SU-DHL-6 (cell line): ENCODE data around the gene FBXO41.

Source experiments
- H2AFZ ChIP-seq: fragments of 200-600 bp; sonication (generic); 2 replicates; pipeline ENCODE4 v1.6.1; 2014; ENCODE audit warnings: low read depth, mild to moderate bottlenecking, moderate library complexity, mixed read lengths, antibody characterized with exemption, low read length; ENCODE audit not compliant: severe bottlenecking
- H3F3A ChIP-seq: fragments of 200-600 bp; shearing (Covaris generic); 2 replicates; pipeline ENCODE4 v1.6.0; 2016; ENCODE audit warnings: antibody characterized with exemption, mild to moderate bottlenecking; ENCODE audit not compliant: insufficient read depth
- H3K27ac ChIP-seq: fragments of 200-600 bp; sonication (generic); 2 replicates; pipeline ENCODE4 v1.5.1; 2016; ENCODE audit warnings: low read depth, mild to moderate bottlenecking, low read length, moderate library complexity, mixed read lengths
- H3K27me3 ChIP-seq: fragments of 200-600 bp; sonication (generic), shearing (Covaris generic); 2 replicates; pipeline ENCODE4 v1.6.0; 2014; ENCODE audit warnings: mild to moderate bottlenecking, low read length
- H3K36me3 ChIP-seq: fragments of 200-600 bp; sonication (generic); 2 replicates; pipeline ENCODE4 v1.6.1; 2014; ENCODE audit warnings: mild to moderate bottlenecking, low read length, mixed read lengths
- H3K4me2 ChIP-seq: fragments of 300-600, 200-600 bp; shearing (Covaris generic), sonication (generic); 2 replicates; pipeline ENCODE4 v1.6.0; 2014; ENCODE audit warnings: low read length, low read depth, mild to moderate bottlenecking; ENCODE audit not compliant: poor library complexity, severe bottlenecking
- H3K4me3 ChIP-seq: fragments of 200-600 bp; sonication (generic); 2 replicates; pipeline ENCODE4 v1.5.1; 2014; ENCODE audit warnings: antibody characterized with exemption, low read length, mild to moderate bottlenecking, mixed read lengths; ENCODE audit not compliant: insufficient read depth, poor library complexity, severe bottlenecking
- H3K79me2 ChIP-seq: fragments of 200-600 bp; sonication (generic); 2 replicates; pipeline ENCODE4 v1.6.1; 2014; ENCODE audit warnings: mild to moderate bottlenecking, low read length, moderate library complexity; ENCODE audit not compliant: insufficient read depth
- H3K9ac ChIP-seq: fragments of 200-600 bp; sonication (generic); 2 replicates; pipeline ENCODE4 v1.7.0; 2014; ENCODE audit warnings: mild to moderate bottlenecking, low read length
- H3K9me2 ChIP-seq: fragments of 200-600 bp; sonication (generic); replicated peaks from 2 replicates; pipeline ENCODE4 v1.6.1; 2014; ENCODE audit warnings: low read length; ENCODE audit not compliant: insufficient read depth
- H3K9me3 ChIP-seq: fragments of 200-600 bp; sonication (generic); 2 replicates; pipeline ENCODE4 v1.6.1; 2014; ENCODE audit warnings: low read length, mixed read lengths; ENCODE audit not compliant: insufficient read depth
- H4K20me1 ChIP-seq: fragments of 200-600 bp; sonication (generic); 2 replicates; pipeline ENCODE4 v1.6.1; 2014; ENCODE audit warnings: low read depth, mild to moderate bottlenecking, antibody characterized with exemption, low read length, moderate library complexity, mixed read lengths
- CTCF ChIP-seq: fragments of 200-600 bp; sonication (generic); IDR thresholded peaks from one replicate; pipeline ENCODE4 v1.5.1; 2017; ENCODE audit warnings: antibody characterized with exemption, mild to moderate bottlenecking, low read length, moderate library complexity; ENCODE audit not compliant: insufficient read depth, poor library complexity, severe bottlenecking
- EZH2phosphoT487 ChIP-seq: fragments of 200-600 bp; sonication (generic), shearing (Covaris generic); conservative IDR thresholded peaks from 2 replicates; pipeline ENCODE4 v1.6.1; 2018; ENCODE audit warnings: mild to moderate bottlenecking, antibody characterized with exemption, low read length, moderate library complexity, mixed read lengths

FBXO41 gene

DNA sequence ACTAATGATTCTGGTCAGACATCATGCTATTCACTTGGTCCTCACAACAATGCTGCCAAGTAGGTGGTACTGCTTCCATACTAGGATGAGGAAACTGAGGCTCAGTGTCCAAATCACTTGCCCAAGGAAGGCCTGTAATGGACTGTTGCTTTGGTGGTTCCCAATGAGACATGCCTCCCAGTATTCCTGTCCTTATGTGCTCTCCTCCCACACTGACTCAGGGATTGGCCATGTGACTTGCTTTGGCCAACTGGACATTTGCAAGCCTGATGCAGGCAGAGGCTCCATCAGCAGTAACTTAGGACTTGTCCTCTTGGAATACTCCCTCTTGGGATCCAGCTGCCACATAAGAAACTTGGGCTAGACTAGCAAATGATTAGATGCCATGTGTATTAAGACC is 3.0 kb downstream of the FBXO41 start:
- no peaks in the 10 kb centered on the region for H3K9me3 ChIP-seq
- no peaks in the 10 kb centered on the region for H3K9me2 ChIP-seq
- no peak overlapping the region for H3K4me2 ChIP-seq
- no peaks in the 10 kb centered on the region for H3K36me3 ChIP-seq
- H3K79me2 ChIP-seq: peaks cover 80% of the 10 kb centered on the region
- TF ChIP-seq EZH2phosphoT487 (no peak), CTCF (no peak)
- no peak overlapping the region for H3K4me3 ChIP-seq
- no peak overlapping the region for H3K27ac ChIP-seq
- H2AFZ ChIP-seq: no peak overlapping the region
- H3K9ac ChIP-seq: no peak overlapping the region
- 0 out of 2 replicates have a peak, but pooled peaks cover 3% of the 10 kb centered on the region for H3F3A ChIP-seq
- no peaks in the 10 kb centered on the region for H3K27me3 ChIP-seq
- peaks cover 5% of the 10 kb centered on the region; the same call in 1 of the 2 replicates for H4K20me1 ChIP-seq

- Histone ChIP-seq H2AFZ (no peak overlapping the region), H3K27me3 (no peaks in the 10 kb centered on the region), H3K9me2 (no peaks in the 10 kb centered on the region), H3K4me3 (no peak overlapping the region), H3K36me3 (no peaks in the 10 kb centered on the region), H3K9ac (no peak overlapping the region), H4K20me1 (peaks cover 5% of the 10 kb centered on the region; the same call in 1 of the 2 replicates), H3K9me3 (no peaks in the 10 kb centered on the region), H3K4me2 (no peak overlapping the region), H3F3A (no peaks in the 10 kb centered on the region), H3K79me2 (peaks cover 89% of the 10 kb centered on the region), H3K27ac (no peak overlapping the region)
- TF ChIP-seq CTCF (no peak), EZH2phosphoT487 (no peak)
Measured at GRCh38 chr2:73279852-73280251, 4.4 kb downstream of the FBXO41 start.

DNA sequence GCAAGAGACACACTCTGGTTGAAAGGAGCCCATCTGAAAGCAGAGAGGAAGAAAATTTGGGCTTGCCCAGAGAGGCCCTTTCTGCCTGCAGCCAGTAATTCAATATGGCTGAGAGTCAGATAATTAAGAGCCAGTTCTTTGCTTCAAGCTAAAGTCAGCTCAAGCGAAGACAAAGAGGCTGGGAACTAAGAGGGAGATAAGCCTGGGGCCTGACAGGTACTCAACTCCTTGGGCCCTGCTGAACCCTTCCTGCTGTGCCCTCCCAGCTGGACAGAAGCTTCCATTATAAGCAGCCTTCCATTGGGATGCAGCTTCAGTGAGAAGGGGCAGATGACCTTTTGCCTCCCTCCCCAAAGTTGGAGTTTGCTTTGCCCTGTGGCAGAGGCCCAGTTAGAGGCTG is 12.0 kb downstream of the FBXO41 start:
- H3K9ac ChIP-seq: no peak overlapping the region
- no peaks in the 10 kb centered on the region for H3K27me3 ChIP-seq
- H3K9me3 ChIP-seq: no peaks in the 10 kb centered on the region
- no peaks in the 10 kb centered on the region for H3K36me3 ChIP-seq
- H3K9me2 ChIP-seq: no peaks in the 10 kb centered on the region
- H3K79me2 ChIP-seq: peaks cover 46% of the 10 kb centered on the region
- TF ChIP-seq CTCF: no peak
- no peak for TF ChIP-seq EZH2phosphoT487
- peaks cover 4% of the 10 kb centered on the region; the same call in 1 of the 2 replicates for H3F3A ChIP-seq
- H3K4me3 ChIP-seq: no peak overlapping the region
- peaks cover 6% of the 10 kb centered on the region; the same call in 1 of the 2 replicates for H4K20me1 ChIP-seq
- no peak overlapping the region for H3K4me2 ChIP-seq
- no peak overlapping the region for H2AFZ ChIP-seq
- no peak overlapping the region for H3K27ac ChIP-seq
